SK-N-SH (cell line): ENCODE results near the gene MCTP1. TPM values are rescaled to one million over a fixed set of nuclear protein-coding genes. Genes with fewer than 3 reads are reported as not detected.

Experiments used
- CTCF ChIA-PET: fragments of 300-600, 350-600 bp; formaldehyde crosslinking; extraction: SDS; loops from one replicate; lab custom pipeline; 2021; lab: Yijun Ruan, JAX
- POLR2A ChIA-PET: fragments of 350-600 bp; sonication (Branson Sonifier 250); formaldehyde crosslinking; extraction: SDS; loops from one replicate; lab custom pipeline; 2020; ENCODE audit warnings: antibody characterized with exemption, inconsistent platforms; lab: Yijun Ruan, JAX
- DNase-seq: peaks from one replicate; pipeline ENCODE4 v3.0.0; 2012
- H2AFZ ChIP-seq: fragments of 200-600 bp; sonication (generic); 2 replicates; pipeline ENCODE4 v1.8.1; 2016; ENCODE audit warnings: antibody characterized with exemption, mild to moderate bottlenecking, low read depth
- H3F3A ChIP-seq: fragments of 200-600 bp; sonication (generic); replicated peaks from 2 replicates; pipeline ENCODE3; 2016; ENCODE audit warnings: antibody characterized with exemption, mild to moderate bottlenecking; ENCODE audit not compliant: insufficient read depth
- H3K27ac ChIP-seq, 2 experiments: fragments of 200-500 bp in 1 of 2; fragments of 200-600 bp in 1 of 2; sonication (Bioruptor generic) in 1 of 2; sonication (generic), shearing (Covaris generic) in 1 of 2; 2 replicates each; pipeline versions ENCODE4 v1.5.1 to v1.6.1; 2014 to 2016; ENCODE audit warnings: low read depth in 2 of 2, inconsistent platforms in 1 of 2, low read length in 1 of 2, mild to moderate bottlenecking in 1 of 2, mixed read lengths in 1 of 2
- H3K27me3 ChIP-seq: fragments of 200-600 bp; sonication (generic), shearing (Covaris generic); 2 replicates; pipeline ENCODE4 v1.6.1; 2016; ENCODE audit warnings: mixed run types; ENCODE audit not compliant: insufficient read depth
- H3K36me3 ChIP-seq, 2 experiments: fragments of 200-500 bp in 1 of 2; fragments of 200-600 bp in 1 of 2; sonication (Bioruptor generic) in 1 of 2; sonication (generic) in 1 of 2; replicated peaks in 1 of 2; 2 replicates each; pipeline versions ENCODE3 to v1.5.1; 2014 to 2016; ENCODE audit warnings: low read length in 1 of 2, mild to moderate bottlenecking in 1 of 2; ENCODE audit not compliant: insufficient read depth in 2 of 2, control insufficient read depth in 1 of 2
- H3K4me1 ChIP-seq, 2 experiments: fragments of 200-500 bp in 1 of 2; fragments of 200-600 bp in 1 of 2; sonication (Bioruptor generic) in 1 of 2; sonication (generic), shearing (Covaris generic) in 1 of 2; 2 replicates each; pipeline versions ENCODE4 v1.5.1 to v1.6.1; 2014 to 2016; ENCODE audit warnings: low read depth in 1 of 2, low read length in 1 of 2, mixed run types in 1 of 2; ENCODE audit not compliant: insufficient read depth in 2 of 2, control insufficient read depth in 1 of 2
- H3K4me2 ChIP-seq: fragments of 200-600 bp; sonication (generic), shearing (Covaris generic); 2 replicates; pipeline ENCODE4 v1.6.1; 2017; ENCODE audit warnings: mixed run types
- H3K4me3 ChIP-seq, 2 experiments: fragments of 200-500 bp in 1 of 2; fragments of 200-600 bp in 1 of 2; sonication (Bioruptor generic) in 1 of 2; sonication (generic), shearing (Covaris generic) in 1 of 2; 2 replicates each; pipeline versions ENCODE4 v1.5.1 to v1.8.1; 2014 to 2016; ENCODE audit warnings: low read depth in 2 of 2, inconsistent platforms in 1 of 2, low read length in 1 of 2, mild to moderate bottlenecking in 1 of 2, mixed read lengths in 1 of 2, moderate library complexity in 1 of 2
- H3K79me2 ChIP-seq: fragments of 200-600 bp; sonication (generic); 2 replicates; pipeline ENCODE4 v1.8.1; 2017; ENCODE audit warnings: mild to moderate bottlenecking; ENCODE audit not compliant: insufficient read depth
- H3K9ac ChIP-seq: fragments of 200-600 bp; sonication (generic); 2 replicates; pipeline ENCODE4 v1.6.1; 2017; ENCODE audit warnings: mixed run types
- H3K9me2 ChIP-seq: fragments of 200-600 bp; sonication (generic); 2 replicates; pipeline ENCODE4 v1.6.1; 2017; ENCODE audit warnings: mixed run types
- H3K9me3 ChIP-seq: fragments of 200-600 bp; sonication (generic); 2 replicates; pipeline ENCODE4 v1.6.1; 2017; ENCODE audit warnings: mixed run types, mild to moderate bottlenecking, moderate library complexity
- H4K20me1 ChIP-seq: fragments of 200-600 bp; sonication (generic); 2 replicates; pipeline ENCODE4 v1.6.1; 2017; ENCODE audit warnings: mild to moderate bottlenecking, mixed run types; ENCODE audit not compliant: insufficient read depth
- CTCF ChIP-seq: fragments of 200-600 bp; sonication (generic); IDR thresholded peaks from 2 replicates; pipeline ENCODE4 v1.6.1; 2017; ENCODE audit warnings: antibody characterized with exemption, mild to moderate bottlenecking, moderate library complexity
- EP300 ChIP-seq, 2 experiments: IDR thresholded peaks; 2 replicates each; pipeline versions ENCODE4 v1.4.0 to v1.6.1; 2012; ENCODE audit warnings: borderline replicate concordance in 1 of 2, low read depth in 1 of 2, low read length in 1 of 2
- EZH2phosphoT487 ChIP-seq: fragments of 200-600 bp; sonication (generic); IDR thresholded peaks from 2 replicates; pipeline ENCODE4 v1.6.1; 2017; ENCODE audit warnings: low read depth, mixed run types, mild to moderate bottlenecking, antibody characterized with exemption, moderate library complexity, borderline replicate concordance
- FOSL2 ChIP-seq: IDR thresholded peaks from 2 replicates; pipeline ENCODE4 v1.4.0; 2012; ENCODE audit warnings: low read depth, mild to moderate bottlenecking, moderate library complexity, borderline replicate concordance
- FOXM1 ChIP-seq: IDR thresholded peaks from 2 replicates; pipeline ENCODE4 v1.4.0; 2012; ENCODE audit warnings: low read depth, mild to moderate bottlenecking
- GABPA ChIP-seq: IDR thresholded peaks from 2 replicates; pipeline ENCODE4 v1.4.0; 2012; ENCODE audit warnings: low read depth, mild to moderate bottlenecking
- NFIC ChIP-seq: IDR thresholded peaks from 2 replicates; pipeline ENCODE4 v1.4.0; 2012; ENCODE audit warnings: borderline replicate concordance
- PBX3 ChIP-seq: IDR thresholded peaks from 2 replicates; pipeline ENCODE4; 2012
- RAD21 ChIP-seq: IDR thresholded peaks from 2 replicates; pipeline ENCODE4 v1.6.1; 2012; ENCODE audit warnings: mild to moderate bottlenecking, low read length
- RCOR1 ChIP-seq: fragments of 150-350 bp; IDR thresholded peaks from 2 replicates; pipeline ENCODE4 v1.6.1; 2017; ENCODE audit warnings: antibody characterized with exemption, low read length
- YY1 ChIP-seq: IDR thresholded peaks from 2 replicates; pipeline ENCODE4 v1.4.0; 2012; ENCODE audit warnings: low read depth, mild to moderate bottlenecking
- ZBTB33 ChIP-seq: IDR thresholded peaks from 2 replicates; pipeline ENCODE4 v1.4.0; 2012; ENCODE audit warnings: low read depth, borderline replicate concordance
- WGBS: methylation state at CpG from one replicate; pipeline ENCODE4 v1.1.6; 2017; ENCODE audit warnings: low lambda C conversion rate; 5-methylcytosine and 5-hydroxymethylcytosine counted together
- polyA plus RNA-seq, 3 experiments: library from polyadenylated mRNA; depleted of rRNA; stranded (reverse); fragments of >200 nt; gene quantifications; 2 replicates each; pipeline ENCODE4 v1.2.3, GENCODE V29; 2012

MCTP1 gene
- polyA plus RNA-seq, 1 of the 3 experiments (the other 2 are of a cell fraction), result 0.53 TPM

- CTCF ChIA-PET, result no interaction called here
- no peak overlapping the region for H3K9ac ChIP-seq
- H3K4me1 ChIP-seq, result peaks cover 0 to 31% of the 10 kb centered on the region in 2 experiments; a peak in 2 of 4 replicates
- H3K79me2 ChIP-seq, result no peaks in the 10 kb centered on the region
- H3K9me2 ChIP-seq, result no peaks in the 10 kb centered on the region
- no peaks in the 10 kb centered on the region for H4K20me1 ChIP-seq
- no peaks in the 10 kb centered on the region for H3K9me3 ChIP-seq
- no peak for DNase-seq
- H3F3A ChIP-seq, result no peaks in the 10 kb centered on the region
- no peak overlapping the region for H3K4me3 ChIP-seq
- POLR2A ChIA-PET, result no interaction called here
- no peak overlapping the region for H2AFZ ChIP-seq
- no peaks in the 10 kb centered on the region for H3K36me3 ChIP-seq
- whole genome bisulfite sequencing, result 94% methylated on average over 1 of the region's 1 CpG
- no peaks in the 10 kb centered on the region for H3K27me3 ChIP-seq
- H3K4me2 ChIP-seq, result no peak overlapping the region
- TF ChIP-seq PBX3 (no peak), FOXM1 (no peak), EZH2phosphoT487 (no peak), GABPA (no peak), RCOR1 (no peak), FOSL2 (no peak), ZBTB33 (no peak), CTCF (no peak), YY1 (no peak), RAD21 (no peak), EP300 (IDR thresholded peaks at IDR 0.05; ENCODE audit: borderline replicate concordance in 1 of 2, low read depth in 1 of 2, low read length in 1 of 2) (no peak)
- H3K27ac ChIP-seq, result peak overlapping the region in 1 of 2 experiments; percentile 28; a peak in 1 of 4 replicates
These were observed 505.2 kb downstream of the MCTP1 start for GRCh38 chr5:94779684-94780083.

- no peaks in the 10 kb centered on the region for H3K79me2 ChIP-seq
- no peaks in the 10 kb centered on the region for H3K27me3 ChIP-seq
- H3K27ac ChIP-seq, result peak overlapping the region in 1 of 2 experiments; percentile 36; a peak in 2 of 4 replicates
- peaks cover 0 to 34% of the 10 kb centered on the region in 2 experiments; a peak in 2 of 4 replicates for H3K4me1 ChIP-seq
- CTCF ChIA-PET, result interaction anchor here (0.7 kb wide), 1 partner anchor 115 kb away, joined by 3 read pairs; no protein-coding TSS in a partner anchor
- 67% methylated on average over 3 of the region's 3 CpGs for WGBS
- TF ChIP-seq NFIC (no peak), EP300 (IDR thresholded peaks at IDR 0.05; ENCODE audit: borderline replicate concordance in 1 of 2, low read depth in 1 of 2, low read length in 1 of 2) (peak in 1 of 2 experiments; percentile 16; a peak in 1 of 4 replicates)
- H3K4me3 ChIP-seq, result no peak overlapping the region
- H3K9me2 ChIP-seq, result no peaks in the 10 kb centered on the region
- H3K36me3 ChIP-seq, result no peaks in the 10 kb centered on the region
- no peaks in the 10 kb centered on the region for H4K20me1 ChIP-seq
- no peak overlapping the region for H3K4me2 ChIP-seq
- no peaks in the 10 kb centered on the region for H3F3A ChIP-seq
- H3K9me3 ChIP-seq, result no peaks in the 10 kb centered on the region
- H3K9ac ChIP-seq, result no peak overlapping the region
- no peak overlapping the region for H2AFZ ChIP-seq
- DNase-seq, result no peak
- POLR2A ChIA-PET, result no interaction called here
These were observed 506.2 kb downstream of the MCTP1 start for GRCh38 chr5:94778732-94779131.
